ENCODE data around the gene PBLD. TPM values are rescaled to one million over a fixed set of nuclear protein-coding genes. Genes with fewer than 3 reads are reported as not detected.
"Not testable (repeated sequence)": the region's sequence is repeated elsewhere in the genome, so short reads cannot be mapped to it uniquely, and the experiment has no call there.

The PBLD gene
- total RNA-seq, 1 experiment from 2014 or later: 4.9 TPM

GRCh38 chr10:68327889-68328786 is 4.6 kb downstream of the PBLD start:
- intact Hi-C loops (cut with micrococcal nuclease; ENCODE audit: unreplicated experiment): no loop called here
- Histone ChIP-seq H3K4me3 (ENCODE audit: low read depth, low read length, poor library complexity, severe bottlenecking) (peak overlapping the region; percentile 10), H3K27me3 (replicated peaks; ENCODE audit: insufficient read depth, low read depth, low read length, poor library complexity) (no peaks in the 10 kb centered on the region), H3K9me3 (ENCODE audit: low read depth, low read length, poor library complexity, severe bottlenecking) (no peaks in the 10 kb centered on the region), H3K4me1 (ENCODE audit: insufficient read depth, low read length, poor library complexity, severe bottlenecking) (peaks cover 35% of the 10 kb centered on the region), H3K27ac (ENCODE audit: low read depth, low read length, poor library complexity, severe bottlenecking) (peak overlapping the region; percentile 85), H3K36me3 (ENCODE audit: insufficient read depth, low read length, poor library complexity, severe bottlenecking) (peaks cover 3% of the 10 kb centered on the region)
- CTCF ChIA-PET: no interaction called here
- BruUV-seq (replicated peaks): no TSS peak
- DNase-seq (ENCODE audit: low spot score): peak; percentile 84
- no peak for TF ChIP-seq CTCF (conservative IDR thresholded peaks at IDR 0.05; ENCODE audit: low read depth, low read length)
- TF ChIP-seq EZH2 (IDR thresholded peaks at IDR 0.05; ENCODE audit: borderline replicate concordance, low read depth, low read length, poor library complexity, severe bottlenecking): no peak
- POLR2A ChIA-PET (ENCODE audit: low non-redundant PET): interaction anchor here (0.7 kb wide), 1 partner anchor 12 kb away, joined by 15 read pairs; no protein-coding TSS in a partner anchor

- CTCF ChIA-PET; intact Hi-C loops (cut with micrococcal nuclease; ENCODE audit: unreplicated experiment); POLR2A ChIA-PET (ENCODE audit: low non-redundant PET); H3K4me3 ChIP-seq (ENCODE audit: low read depth, low read length, poor library complexity, severe bottlenecking); BruUV-seq (replicated peaks); H3K27ac ChIP-seq (ENCODE audit: low read depth, low read length, poor library complexity, severe bottlenecking); DNase-seq (ENCODE audit: low spot score); H3K9me3 ChIP-seq (ENCODE audit: low read depth, low read length, poor library complexity, severe bottlenecking); H3K27me3 ChIP-seq (replicated peaks; ENCODE audit: insufficient read depth, low read depth, low read length, poor library complexity); H3K36me3 ChIP-seq (ENCODE audit: insufficient read depth, low read length, poor library complexity, severe bottlenecking): not testable (repeated sequence)
- H3K4me1 ChIP-seq (ENCODE audit: insufficient read depth, low read length, poor library complexity, severe bottlenecking): peaks cover 20% of the 10 kb centered on the region
These were observed 8.3 kb downstream of the PBLD start for GRCh38 chr10:68324396-68324795.

GRCh38 chr10:68318331-68319059 is 14.2 kb downstream of the PBLD start:
- no peaks in the 10 kb centered on the region for H3K36me3 ChIP-seq (ENCODE audit: insufficient read depth, low read length, poor library complexity, severe bottlenecking)
- H3K27me3 ChIP-seq (replicated peaks; ENCODE audit: insufficient read depth, low read depth, low read length, poor library complexity): no peaks in the 10 kb centered on the region
- no peaks in the 10 kb centered on the region for H3K4me1 ChIP-seq (ENCODE audit: insufficient read depth, low read length, poor library complexity, severe bottlenecking)
- H3K27ac ChIP-seq (ENCODE audit: low read depth, low read length, poor library complexity, severe bottlenecking): no peak overlapping the region
- no peaks in the 10 kb centered on the region for H3K9me3 ChIP-seq (ENCODE audit: low read depth, low read length, poor library complexity, severe bottlenecking)
- intact Hi-C loops (cut with micrococcal nuclease; ENCODE audit: unreplicated experiment): no loop called here
- H3K4me3 ChIP-seq (ENCODE audit: low read depth, low read length, poor library complexity, severe bottlenecking): no peak overlapping the region
- TF ChIP-seq CTCF (conservative IDR thresholded peaks at IDR 0.05; ENCODE audit: low read depth, low read length) (no peak), EZH2 (IDR thresholded peaks at IDR 0.05; ENCODE audit: borderline replicate concordance, low read depth, low read length, poor library complexity, severe bottlenecking) (no peak)
- DNase-seq (ENCODE audit: low spot score): no peak
- POLR2A ChIA-PET (ENCODE audit: low non-redundant PET): no interaction called here
- CTCF ChIA-PET: no interaction called here
- no TSS peak for BruUV-seq (replicated peaks)

Measured in A673 (cell line).